ENCODE measurements around the gene SLC25A29.

SLC25A29 gene

GRCh38 chr14:100281286-100282082 lies 24.8 kb downstream of the SLC25A29 start:
- no peak for DNase-seq (ENCODE audit: low read depth in 3 of 3)

DNA sequence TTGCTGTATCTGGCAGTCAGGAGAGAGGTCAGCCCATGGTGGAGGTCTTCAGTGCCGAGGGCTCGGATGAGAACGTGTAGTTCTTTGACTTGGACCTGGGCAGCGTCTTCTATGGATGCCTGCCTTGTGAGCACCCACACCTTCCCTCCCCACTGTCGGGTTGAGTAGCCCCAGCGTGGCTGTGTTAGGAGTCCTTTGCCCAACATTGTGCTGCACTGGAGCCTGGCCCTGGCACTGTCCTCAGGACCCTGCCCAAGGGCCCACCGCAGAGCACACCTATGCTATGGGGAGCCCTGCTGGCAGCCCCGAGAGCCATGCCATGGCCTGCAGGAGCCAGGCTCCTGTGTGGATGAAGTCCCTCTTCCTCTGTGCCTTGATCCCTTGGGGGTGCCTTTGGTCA lies 26.7 kb downstream of the SLC25A29 start:
- DNase-seq (ENCODE audit: low read depth in 3 of 3) = no peak

DNA sequence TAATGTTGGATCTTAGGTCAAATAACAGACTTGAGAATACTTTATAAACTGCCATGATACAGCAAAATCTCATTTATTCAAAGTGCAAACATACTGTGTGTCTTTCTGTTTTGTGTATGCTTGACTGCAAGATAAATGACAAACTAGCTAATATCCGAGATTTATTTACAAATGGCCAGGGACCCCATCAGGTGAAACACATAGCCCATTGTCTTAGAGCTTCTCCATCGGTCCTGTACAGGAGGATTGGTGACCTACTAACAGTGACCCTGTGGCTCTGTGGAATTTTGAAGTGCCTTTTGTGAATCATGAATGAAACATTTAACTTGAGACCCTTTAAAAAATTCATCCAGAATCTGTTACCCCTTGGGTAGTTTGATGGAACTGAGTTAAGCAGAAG lies 27.1 kb downstream of the SLC25A29 start:
- DNase-seq (ENCODE audit: low read depth in 3 of 3) = no peak

GRCh38 chr14:100278702-100279101 lies 27.5 kb downstream of the SLC25A29 start:
- DNase-seq (ENCODE audit: low read depth in 3 of 3) = no peak

DNA sequence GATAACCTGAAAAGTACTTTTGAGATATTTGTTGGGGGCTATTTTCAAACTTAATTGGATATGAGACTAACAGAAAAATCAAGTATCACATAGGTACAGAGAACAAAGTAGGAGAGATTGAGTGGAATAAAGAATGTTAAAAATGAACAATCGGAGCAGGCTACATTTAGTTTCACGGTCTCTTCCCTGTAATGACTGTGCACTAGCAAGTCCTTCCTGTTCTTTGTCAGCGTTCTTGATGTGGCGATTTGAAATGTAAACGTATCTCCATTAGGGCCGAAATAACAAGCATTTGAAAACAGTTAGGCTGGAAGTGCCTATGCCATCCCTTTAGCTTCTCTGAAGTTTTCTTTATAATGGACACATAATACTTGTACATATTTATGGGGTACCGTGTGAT lies 31.0 kb downstream of the SLC25A29 start:
- no peak for DNase-seq (ENCODE audit: low read depth in 3 of 3)

DNA sequence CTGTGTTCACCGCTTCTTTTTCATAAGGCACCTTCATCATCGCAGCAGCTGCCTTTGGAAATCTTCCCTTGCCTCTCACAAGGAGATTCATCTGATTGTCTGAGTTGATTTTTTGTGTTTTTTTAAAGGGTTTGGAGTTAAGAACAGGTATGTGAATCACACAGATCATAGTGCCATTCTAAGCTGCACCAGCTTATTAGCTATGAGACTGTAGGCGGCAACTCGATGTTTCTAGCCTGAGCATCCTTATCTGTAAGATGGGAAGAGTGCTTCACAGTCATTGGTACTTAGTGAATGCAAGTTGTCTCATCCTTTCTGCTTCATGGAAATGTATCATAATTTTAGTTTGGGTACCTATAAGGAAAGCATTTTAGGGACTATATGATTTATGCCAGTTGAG lies 32.0 kb downstream of the SLC25A29 start:
- DNase-seq (ENCODE audit: low read depth in 3 of 3) = no peak

GRCh38 chr14:100271247-100271939 lies 34.9 kb downstream of the SLC25A29 start:
- no peak for DNase-seq (ENCODE audit: low read depth in 3 of 3)

DNA sequence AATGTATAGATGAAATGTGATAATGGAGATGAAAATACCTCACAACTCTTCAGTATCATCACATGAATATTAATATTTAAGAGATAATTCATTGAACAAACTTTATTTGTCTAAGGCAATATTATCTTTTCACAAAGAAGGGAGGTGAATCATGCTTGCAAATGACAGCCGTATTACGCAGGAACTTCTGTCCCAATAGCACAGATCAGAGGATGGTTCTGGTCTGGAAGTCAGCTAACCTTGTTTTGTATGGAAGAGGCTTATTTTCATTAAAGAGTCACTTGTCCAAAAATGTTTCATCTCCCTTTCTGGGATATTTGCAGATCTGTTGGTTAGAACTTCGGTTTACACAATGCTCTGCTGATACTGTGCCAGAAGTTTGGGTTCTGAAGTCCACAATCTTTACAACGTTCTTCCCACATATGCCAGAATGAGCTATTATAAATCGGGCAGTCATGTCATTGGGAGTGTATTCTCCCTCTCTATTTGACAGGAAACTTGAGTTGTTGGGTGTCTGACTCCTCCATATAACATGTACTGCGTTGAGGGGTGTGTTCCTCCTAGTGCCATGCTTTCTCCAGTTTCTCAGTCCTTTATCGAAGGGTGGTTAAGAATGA lies 37.5 kb downstream of the SLC25A29 start:
- DNase-seq (ENCODE audit: low read depth in 3 of 3) = no peak

- DNase-seq (ENCODE audit: low read depth in 3 of 3) = no peak
These were observed 38.3 kb downstream of the SLC25A29 start for GRCh38 chr14:100267990-100268389.

GRCh38 chr14:100263141-100263540 lies 43.1 kb downstream of the SLC25A29 start:
- no peak for DNase-seq (ENCODE audit: low read depth in 3 of 3)

DNA sequence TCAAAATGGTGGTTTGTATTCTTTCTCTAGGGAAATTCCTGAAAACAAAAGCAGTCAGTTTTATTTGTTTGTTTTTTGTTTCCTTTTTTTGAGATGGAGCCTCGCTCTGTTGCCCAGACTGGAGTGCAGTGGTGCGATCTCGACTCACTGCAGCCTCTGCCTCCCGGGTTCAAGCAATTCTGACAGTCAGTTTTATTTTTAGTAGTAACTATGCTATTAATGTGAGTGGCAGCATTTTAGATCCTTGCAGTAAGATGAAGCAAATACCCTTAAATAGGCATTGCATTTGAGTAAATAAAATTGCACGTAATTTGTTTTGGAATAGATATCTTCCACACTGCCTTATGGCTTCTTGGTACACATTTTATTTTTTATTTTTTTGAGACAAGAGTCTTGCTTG lies 43.7 kb downstream of the SLC25A29 start:
- no peak for DNase-seq (ENCODE audit: low read depth in 3 of 3)

DNA sequence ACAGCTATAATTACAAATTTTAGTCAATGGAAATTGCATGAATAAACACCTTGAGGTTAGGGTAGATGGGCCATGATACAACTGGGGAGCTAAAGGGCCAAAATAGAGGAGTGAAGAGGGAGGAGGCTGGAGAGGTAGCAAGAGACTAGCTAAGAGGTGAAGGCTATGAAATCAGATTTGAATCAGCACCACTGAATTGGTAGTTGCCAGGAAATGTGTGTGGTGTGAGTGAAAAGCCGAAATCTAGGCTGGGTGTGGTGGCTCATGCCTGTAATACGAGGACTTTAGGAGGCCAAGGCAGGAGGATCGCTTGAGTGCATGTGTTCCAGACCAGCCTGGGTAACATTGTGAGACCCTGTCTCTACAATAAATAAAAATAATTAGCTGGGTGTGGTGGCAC lies 44.6 kb downstream of the SLC25A29 start:
- no peak for DNase-seq (ENCODE audit: low read depth in 3 of 3)

DNA sequence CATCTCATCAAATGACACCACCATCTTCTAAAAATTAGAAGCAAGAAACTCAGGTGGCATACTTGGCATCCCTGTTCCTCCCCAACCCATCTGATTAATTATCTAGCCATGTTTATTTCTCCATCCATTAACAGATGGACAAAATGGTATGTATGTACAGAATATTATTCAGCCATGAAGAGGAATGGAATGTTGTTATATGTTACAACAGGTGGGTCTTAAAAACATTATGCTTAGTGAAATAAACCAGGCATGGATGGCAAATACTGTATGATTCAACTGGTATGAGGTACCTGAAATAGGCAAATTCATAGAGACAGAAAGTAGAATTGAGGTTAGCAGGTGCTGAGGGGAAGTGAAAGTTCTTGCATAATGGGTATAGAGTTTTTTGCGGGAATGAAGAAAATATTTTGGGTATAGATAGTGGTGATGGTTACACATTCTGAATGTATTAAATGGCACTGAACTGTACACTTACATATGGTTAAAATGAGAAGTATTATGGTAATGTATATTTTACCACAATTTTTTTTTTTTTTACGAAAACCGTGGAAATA lies 49.8 kb downstream of the SLC25A29 start:
- DNase-seq (ENCODE audit: low read depth in 3 of 3) = no peak

DNA sequence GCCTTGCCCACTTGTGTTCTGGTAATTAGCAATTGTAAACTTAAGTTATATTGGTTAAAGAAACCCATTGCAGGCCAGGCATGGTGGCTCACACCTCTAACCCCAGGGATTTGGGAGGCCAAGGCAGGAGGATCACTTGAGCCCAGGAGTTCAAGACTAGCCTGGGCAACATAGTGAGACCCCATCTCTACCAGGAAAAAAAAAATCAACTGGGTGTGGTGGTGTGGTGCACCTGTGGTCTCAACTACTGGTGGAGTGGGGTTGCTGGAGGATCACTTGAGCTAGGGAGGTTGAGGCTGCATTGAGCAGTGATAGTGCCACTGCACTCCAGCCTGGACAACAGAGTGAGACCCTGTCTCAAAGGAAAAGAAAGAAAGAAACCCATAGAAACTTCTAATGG lies 53.6 kb downstream of the SLC25A29 start:
- DNase-seq (ENCODE audit: low read depth in 3 of 3) = no peak

- DNase-seq (ENCODE audit: low read depth in 3 of 3) = no peak
These were observed 55.3 kb downstream of the SLC25A29 start for GRCh38 chr14:100250732-100251465.

DNA sequence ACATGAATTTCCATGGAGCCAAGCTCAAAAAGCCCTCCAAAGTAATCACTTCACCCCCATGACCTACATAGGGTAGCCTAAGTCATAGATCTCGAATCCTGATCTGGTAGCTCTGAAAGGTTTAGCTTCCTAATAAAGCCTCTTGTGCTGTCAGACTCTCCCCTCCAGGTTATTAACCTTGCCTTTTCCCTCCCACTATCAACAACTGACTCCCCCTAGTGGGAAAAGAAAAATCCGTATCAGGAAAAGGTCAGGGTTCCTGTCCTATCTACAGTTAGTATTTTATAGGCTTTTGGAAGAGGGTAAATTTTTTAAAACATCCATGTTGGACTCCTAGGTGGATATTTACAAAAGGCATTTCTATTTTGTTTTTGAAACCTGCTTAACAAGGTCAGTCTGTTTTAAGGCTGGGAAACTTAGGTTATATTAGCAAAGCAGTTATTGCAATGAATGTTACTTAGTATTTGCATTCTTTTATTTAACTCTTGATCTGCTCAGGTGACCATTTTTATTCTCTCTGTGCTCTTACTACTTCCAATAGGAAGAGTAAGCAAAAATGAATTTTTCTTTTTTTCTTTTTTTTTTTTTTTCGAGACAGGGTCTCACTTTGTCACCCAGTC lies 59.3 kb downstream of the SLC25A29 start:
- DNase-seq (ENCODE audit: low read depth in 3 of 3) = no peak

GRCh38 chr14:100243020-100243419 lies 63.2 kb downstream of the SLC25A29 start:
- no peak for DNase-seq (ENCODE audit: low read depth in 3 of 3)

DNA sequence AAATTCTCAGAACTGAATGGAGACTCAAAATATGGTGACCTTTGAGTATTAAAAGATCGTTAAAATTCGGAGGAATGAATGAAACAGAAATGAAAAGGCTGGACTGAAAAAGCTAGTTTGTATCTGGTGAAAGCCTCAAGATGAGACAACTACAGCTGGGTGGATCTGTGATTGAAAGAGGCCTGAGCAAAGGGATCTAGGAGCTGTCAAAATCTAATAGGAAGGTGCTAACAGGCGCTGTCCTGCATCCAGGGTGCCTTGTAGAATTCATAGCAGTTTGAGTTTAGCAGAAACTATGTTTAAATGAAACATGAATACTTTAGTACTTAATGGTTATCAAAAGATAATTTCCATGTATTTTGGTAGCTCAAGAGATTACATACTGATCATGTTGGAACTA lies 65.0 kb downstream of the SLC25A29 start:
- DNase-seq (ENCODE audit: low read depth in 3 of 3) = no peak
